ENCODE results near the gene SMIM5.

DNA sequence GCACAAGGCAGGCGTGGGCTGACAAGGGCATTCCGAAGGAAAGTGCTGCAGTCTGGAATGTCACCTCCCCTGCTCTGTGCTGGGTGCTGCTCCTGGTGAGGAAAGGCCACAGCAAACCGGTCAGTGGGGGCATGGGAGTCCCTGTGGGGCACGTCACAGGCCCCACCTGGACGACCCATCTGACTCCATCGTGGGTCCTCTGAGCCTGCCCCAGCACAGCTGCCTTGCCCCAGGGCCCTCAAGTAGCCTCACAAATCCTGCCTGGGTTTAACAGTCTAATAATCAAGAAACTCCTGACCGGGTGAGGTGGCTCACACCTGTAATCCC lies 48.4 kb upstream of the SMIM5 start:
- TF ChIP-seq, protein P1, sequence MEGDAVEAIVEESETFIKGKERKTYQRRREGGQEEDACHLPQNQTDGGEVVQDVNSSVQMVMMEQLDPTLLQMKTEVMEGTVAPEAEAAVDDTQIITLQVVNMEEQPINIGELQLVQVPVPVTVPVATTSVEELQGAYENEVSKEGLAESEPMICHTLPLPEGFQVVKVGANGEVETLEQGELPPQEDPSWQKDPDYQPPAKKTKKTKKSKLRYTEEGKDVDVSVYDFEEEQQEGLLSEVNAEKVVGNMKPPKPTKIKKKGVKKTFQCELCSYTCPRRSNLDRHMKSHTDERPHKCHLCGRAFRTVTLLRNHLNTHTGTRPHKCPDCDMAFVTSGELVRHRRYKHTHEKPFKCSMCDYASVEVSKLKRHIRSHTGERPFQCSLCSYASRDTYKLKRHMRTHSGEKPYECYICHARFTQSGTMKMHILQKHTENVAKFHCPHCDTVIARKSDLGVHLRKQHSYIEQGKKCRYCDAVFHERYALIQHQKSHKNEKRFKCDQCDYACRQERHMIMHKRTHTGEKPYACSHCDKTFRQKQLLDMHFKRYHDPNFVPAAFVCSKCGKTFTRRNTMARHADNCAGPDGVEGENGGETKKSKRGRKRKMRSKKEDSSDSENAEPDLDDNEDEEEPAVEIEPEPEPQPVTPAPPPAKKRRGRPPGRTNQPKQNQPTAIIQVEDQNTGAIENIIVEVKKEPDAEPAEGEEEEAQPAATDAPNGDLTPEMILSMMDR (IDR thresholded peaks at IDR 0.05): no peak
- TF ChIP-seq POLR2A (IDR thresholded peaks at IDR 0.05): no peak
